Lower leg skin (tissue), 3 donors: ENCODE measurements around the gene MOGAT3.

ENCODE experiments used
- POLR2A ChIP-seq, 2 donors: fragments of 450-650 bp; IDR thresholded peaks; one replicate each; pipeline ENCODE4 v1.6.1; 2016 to 2017; ENCODE audit warnings: antibody characterized with exemption in 2 of 2, mild to moderate bottlenecking in 1 of 2, moderate library complexity in 1 of 2
- TF ChIP-seq, protein P1 (sequence below), 3 donors: fragments of 450-650 bp; IDR thresholded peaks; one replicate each; pipeline ENCODE4 v1.5.1; 2016; ENCODE audit warnings: antibody characterized with exemption in 3 of 3, mild to moderate bottlenecking in 3 of 3, moderate library complexity in 2 of 3

DNA sequence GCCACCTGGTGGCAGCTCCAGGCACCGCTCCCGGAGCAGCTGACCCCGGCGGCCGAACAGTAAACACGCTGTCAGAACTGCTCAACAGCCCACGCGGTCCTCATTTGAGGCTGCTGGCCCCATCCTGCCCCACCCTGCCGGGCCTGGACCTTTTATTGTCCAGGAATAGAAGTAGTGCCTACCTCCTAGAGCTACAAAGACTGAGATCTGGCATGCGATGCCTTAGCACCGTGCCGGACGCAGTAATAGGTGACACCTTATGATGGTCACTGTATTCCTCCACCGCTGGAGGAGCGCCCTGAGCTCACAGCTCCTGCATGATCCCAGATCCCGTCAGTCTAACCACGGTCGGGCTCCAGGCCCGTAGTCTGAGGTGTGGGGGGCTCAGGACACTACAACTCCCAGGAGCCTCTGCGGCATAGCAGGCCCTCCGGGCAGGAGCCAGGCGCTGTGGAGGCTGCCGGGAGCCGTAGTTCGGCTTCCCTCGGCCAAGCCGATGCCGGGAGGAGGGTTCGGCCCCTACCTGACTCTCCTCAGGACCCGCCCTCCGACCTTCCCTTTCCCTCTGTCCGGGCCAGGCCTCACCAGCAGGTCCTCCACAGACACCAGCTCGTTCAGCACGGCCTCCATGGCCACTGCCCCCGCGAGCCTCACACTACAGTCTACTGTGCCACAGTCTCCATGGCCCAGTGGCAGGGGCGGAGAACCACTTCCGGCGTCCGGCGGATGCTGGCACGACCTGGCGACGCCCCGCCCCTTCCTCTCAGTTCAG is 43.7 kb upstream of the MOGAT3 start, which contains the start of gene FIS1:
- TF ChIP-seq, protein P1, sequence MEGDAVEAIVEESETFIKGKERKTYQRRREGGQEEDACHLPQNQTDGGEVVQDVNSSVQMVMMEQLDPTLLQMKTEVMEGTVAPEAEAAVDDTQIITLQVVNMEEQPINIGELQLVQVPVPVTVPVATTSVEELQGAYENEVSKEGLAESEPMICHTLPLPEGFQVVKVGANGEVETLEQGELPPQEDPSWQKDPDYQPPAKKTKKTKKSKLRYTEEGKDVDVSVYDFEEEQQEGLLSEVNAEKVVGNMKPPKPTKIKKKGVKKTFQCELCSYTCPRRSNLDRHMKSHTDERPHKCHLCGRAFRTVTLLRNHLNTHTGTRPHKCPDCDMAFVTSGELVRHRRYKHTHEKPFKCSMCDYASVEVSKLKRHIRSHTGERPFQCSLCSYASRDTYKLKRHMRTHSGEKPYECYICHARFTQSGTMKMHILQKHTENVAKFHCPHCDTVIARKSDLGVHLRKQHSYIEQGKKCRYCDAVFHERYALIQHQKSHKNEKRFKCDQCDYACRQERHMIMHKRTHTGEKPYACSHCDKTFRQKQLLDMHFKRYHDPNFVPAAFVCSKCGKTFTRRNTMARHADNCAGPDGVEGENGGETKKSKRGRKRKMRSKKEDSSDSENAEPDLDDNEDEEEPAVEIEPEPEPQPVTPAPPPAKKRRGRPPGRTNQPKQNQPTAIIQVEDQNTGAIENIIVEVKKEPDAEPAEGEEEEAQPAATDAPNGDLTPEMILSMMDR (IDR thresholded peaks at IDR 0.05), result no peak
- no peak for TF ChIP-seq POLR2A (IDR thresholded peaks at IDR 0.05)
